Prostate gland (tissue), 2 donors: ENCODE measurements around the gene LCE3A.

Source experiments
- POLR2A ChIP-seq: fragments of 450-650 bp; IDR thresholded peaks from one replicate; pipeline ENCODE4 v1.6.1; 2016; ENCODE audit warnings: antibody characterized with exemption, mild to moderate bottlenecking
- POLR2AphosphoS5 ChIP-seq: sonication (generic); formaldehyde crosslinking; IDR thresholded peaks from one replicate; pipeline ENCODE4 v1.6.1; 2017; ENCODE audit warnings: antibody characterized with exemption
- TF ChIP-seq, protein P1 (sequence below), 4 experiments: fragments of 200-600 bp in 2 of 4; fragments of 450-650 bp in 2 of 4; sonication (generic) in 2 of 4; IDR thresholded peaks; 1 replicate in 3 of 4; 2 replicates in 1 of 4; pipeline ENCODE4 v1.5.1; 2016 to 2019; ENCODE audit warnings: antibody characterized with exemption in 4 of 4, mild to moderate bottlenecking in 2 of 4, moderate library complexity in 2 of 4

DNA sequence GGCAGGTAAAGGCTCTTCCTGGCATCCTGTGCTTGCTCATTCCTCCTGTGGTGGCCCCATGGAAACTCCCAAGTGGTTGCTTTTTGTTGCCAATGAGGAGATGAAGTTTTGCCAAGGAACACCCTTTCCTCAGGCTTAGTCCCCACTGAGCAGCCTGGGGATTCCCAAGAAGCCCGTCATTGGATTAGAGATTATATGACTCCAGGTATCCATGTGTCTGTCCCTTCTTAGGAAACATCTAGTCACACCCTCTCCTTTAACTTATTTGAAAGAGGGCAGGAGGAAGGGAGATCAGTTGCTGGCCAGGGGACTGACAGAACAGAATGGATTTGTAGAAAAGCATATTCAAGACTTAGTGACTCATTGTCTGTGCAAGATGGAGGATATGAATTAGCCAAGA, 3.8 kb upstream of the LCE3A start:
- TF ChIP-seq, protein P1, sequence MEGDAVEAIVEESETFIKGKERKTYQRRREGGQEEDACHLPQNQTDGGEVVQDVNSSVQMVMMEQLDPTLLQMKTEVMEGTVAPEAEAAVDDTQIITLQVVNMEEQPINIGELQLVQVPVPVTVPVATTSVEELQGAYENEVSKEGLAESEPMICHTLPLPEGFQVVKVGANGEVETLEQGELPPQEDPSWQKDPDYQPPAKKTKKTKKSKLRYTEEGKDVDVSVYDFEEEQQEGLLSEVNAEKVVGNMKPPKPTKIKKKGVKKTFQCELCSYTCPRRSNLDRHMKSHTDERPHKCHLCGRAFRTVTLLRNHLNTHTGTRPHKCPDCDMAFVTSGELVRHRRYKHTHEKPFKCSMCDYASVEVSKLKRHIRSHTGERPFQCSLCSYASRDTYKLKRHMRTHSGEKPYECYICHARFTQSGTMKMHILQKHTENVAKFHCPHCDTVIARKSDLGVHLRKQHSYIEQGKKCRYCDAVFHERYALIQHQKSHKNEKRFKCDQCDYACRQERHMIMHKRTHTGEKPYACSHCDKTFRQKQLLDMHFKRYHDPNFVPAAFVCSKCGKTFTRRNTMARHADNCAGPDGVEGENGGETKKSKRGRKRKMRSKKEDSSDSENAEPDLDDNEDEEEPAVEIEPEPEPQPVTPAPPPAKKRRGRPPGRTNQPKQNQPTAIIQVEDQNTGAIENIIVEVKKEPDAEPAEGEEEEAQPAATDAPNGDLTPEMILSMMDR (IDR thresholded peaks at IDR 0.05): no peak
- TF ChIP-seq POLR2A (no peak), POLR2AphosphoS5 (no peak)
